Measurements from ENCODE around the gene EIF2S3.

DNA sequence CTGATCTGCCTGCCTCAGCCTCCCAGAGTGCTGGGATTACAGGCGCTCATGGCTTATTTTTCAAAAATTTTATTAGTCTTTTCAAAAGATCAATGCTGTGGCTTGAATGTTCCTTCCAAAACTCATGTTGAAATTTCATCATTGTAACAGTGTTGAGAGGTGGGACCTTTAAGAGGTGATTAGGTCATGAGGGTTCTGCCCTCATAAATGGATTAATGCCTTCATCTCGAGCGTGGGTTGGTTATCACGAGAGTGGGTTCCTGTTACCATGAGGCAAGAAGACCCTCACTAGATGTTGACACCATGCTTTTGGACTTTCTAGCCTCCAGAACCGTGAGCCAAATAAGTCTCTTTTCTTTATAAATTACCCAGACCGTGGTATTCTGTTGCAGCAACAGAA lies 30.3 kb downstream of the EIF2S3 start:
- TF ChIP-seq GATA2 (IDR thresholded peaks at IDR 0.05; ENCODE audit: low read depth, low read length) = no peak
- no peak for TF ChIP-seq GATA3 (IDR thresholded peaks at IDR 0.05; ENCODE audit: low read depth, low read length)
